ENCODE measurements around the gene ARL8B.

GRCh38 chr3:5086708-5087107 lies 35.4 kb upstream of the ARL8B start:
- no peak for TF ChIP-seq ERF (CRISPR knock-in tag; IDR thresholded peaks at IDR 0.05)
- TF ChIP-seq ZNF449 (CRISPR knock-in tag; IDR thresholded peaks at IDR 0.05) = no peak
- no peak for TF ChIP-seq CTCF (IDR thresholded peaks at IDR 0.05 in 2 of 3, conservative IDR thresholded peaks at IDR 0.05 in 1 of 3; ENCODE audit: insufficient read depth in 2 of 3, low read depth in 1 of 3, low read length in 3 of 3)
- TF ChIP-seq HOMEZ (CRISPR knock-in tag; IDR thresholded peaks at IDR 0.05) = no peak
- no peak for TF ChIP-seq CHD2 (IDR thresholded peaks at IDR 0.05; ENCODE audit: low read depth, low read length)
- no peak for TF ChIP-seq TCF15 (CRISPR knock-in tag; IDR thresholded peaks at IDR 0.05)
- no peak for TF ChIP-seq CCNT2 (IDR thresholded peaks at IDR 0.05; ENCODE audit: borderline replicate concordance, extremely low read depth, insufficient read length, low read depth, low read length)
- TF ChIP-seq ATF3 (IDR thresholded peaks at IDR 0.05) = no peak
- TF ChIP-seq ATF3 (CRISPR knock-in tag; conservative IDR thresholded peaks at IDR 0.05) = no peak
- no peak for TF ChIP-seq PTBP1 (IDR thresholded peaks at IDR 0.05; ENCODE audit: low read depth, low read length)
- TF ChIP-seq YBX1 (IDR thresholded peaks at IDR 0.05) = no peak
- TF ChIP-seq ARID3B (CRISPR knock-in tag; IDR thresholded peaks at IDR 0.05; ENCODE audit: borderline replicate concordance) = no peak
- no peak for TF ChIP-seq ETS2 (tag; IDR thresholded peaks at IDR 0.05; ENCODE audit: borderline replicate concordance, poor library complexity, severe bottlenecking)
- TF ChIP-seq CEBPB (tag; IDR thresholded peaks at IDR 0.05) = no peak
- no peak for TF ChIP-seq GATA2 (CRISPR knock-in tag; IDR thresholded peaks at IDR 0.05)

Data from K562 (cell line).